Epithelial cell of proximal tubule (primary cell): ENCODE measurements around the gene CSF1R. TPM values are rescaled to one million over a fixed set of nuclear protein-coding genes. Genes with fewer than 3 reads are reported as not detected.

ENCODE experiments used
- DNase-seq: peaks from one replicate; pipeline ENCODE4 v3.0.0-alpha.2; 2011; ENCODE audit warnings: low read depth
- H3K4me3 ChIP-seq: 2 replicates; pipeline ENCODE4 v1.5.1; 2011; ENCODE audit warnings: low read depth, mild to moderate bottlenecking, low read length
- CTCF ChIP-seq: conservative IDR thresholded peaks from 2 replicates; pipeline ENCODE4 v1.5.1; 2012; ENCODE audit warnings: low read depth, mild to moderate bottlenecking, low read length
- total RNA-seq: library from RNA; depleted of rRNA; stranded (reverse); fragments of >200 nt; gene quantifications from 2 replicates; pipeline ENCODE4 v1.2.3, GENCODE V29; 2015

CSF1R gene
- total RNA-seq, 1 donor from 2014 or later: not detected

DNA sequence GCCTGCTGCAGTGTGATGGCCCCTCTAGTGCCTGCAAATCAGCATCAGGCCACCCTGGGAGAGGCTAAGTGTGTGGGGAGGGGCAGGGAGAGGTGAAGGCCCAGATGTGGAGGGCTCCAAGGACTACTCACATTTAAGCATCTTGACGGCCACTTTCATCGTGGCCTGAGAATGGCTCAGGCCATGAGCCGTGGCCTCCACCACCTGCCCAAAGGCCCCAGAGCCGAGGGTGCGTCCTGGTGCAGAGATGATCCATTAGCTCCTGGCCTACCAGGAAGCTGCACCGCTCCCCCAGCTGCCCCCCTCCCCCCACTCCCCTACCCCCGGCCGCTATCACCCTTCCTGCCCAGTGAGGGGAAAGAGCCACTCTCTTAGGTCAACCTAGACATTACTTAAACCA lies 38.2 kb upstream of the CSF1R start:
- H3K4me3 ChIP-seq: no peak overlapping the region
- DNase-seq: no peak
- no peak for TF ChIP-seq CTCF

DNA sequence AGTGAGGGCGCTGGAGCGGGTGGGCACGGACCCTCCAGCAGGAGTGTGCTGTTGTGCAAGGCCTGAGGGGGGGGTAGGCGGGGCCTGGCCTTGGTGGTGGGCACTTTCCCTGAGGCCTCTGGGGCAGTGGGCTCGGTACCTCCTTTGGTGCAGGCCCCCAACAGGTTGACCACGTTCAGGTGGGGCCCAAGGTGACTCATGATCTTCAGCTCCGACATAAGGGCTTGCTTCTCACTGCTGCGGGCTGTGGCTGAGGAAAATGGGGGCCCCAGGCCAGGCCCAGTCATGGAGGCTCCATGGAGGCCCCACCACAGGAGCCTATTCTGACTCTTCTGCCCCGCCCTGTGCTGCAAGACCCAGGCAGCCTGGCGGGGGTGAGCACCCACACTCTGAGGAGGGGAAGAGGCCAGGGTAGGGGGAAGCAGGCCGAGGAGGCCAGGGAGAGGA lies 37.8 kb upstream of the CSF1R start:
- no peak for DNase-seq
- H3K4me3 ChIP-seq: no peak overlapping the region
- no peak for TF ChIP-seq CTCF

DNA sequence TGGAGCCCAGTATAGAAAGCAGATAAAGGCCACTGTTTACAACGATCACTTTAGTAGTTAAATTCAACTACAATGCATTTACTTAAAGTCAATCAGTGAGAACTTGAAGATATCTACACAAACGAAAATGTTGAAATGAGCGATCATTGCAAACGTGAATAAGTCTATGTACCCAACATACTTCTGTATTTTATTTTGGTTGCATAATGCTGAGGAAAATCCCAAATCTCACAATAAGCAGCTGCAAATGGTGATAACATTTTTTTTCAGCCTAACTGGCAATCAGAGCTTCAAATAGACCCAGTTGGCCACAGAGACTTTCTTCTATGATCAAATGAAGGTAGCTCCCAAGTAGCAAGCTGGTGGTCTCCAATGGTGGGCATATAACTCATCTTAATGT lies 37.2 kb upstream of the CSF1R start:
- DNase-seq: no peak

GRCh38 chr5:150122536-150123481 lies 36.5 kb upstream of the CSF1R start:
- no peak for TF ChIP-seq CTCF
- H3K4me3 ChIP-seq: no peak overlapping the region
- DNase-seq: no peak

More for the DNA sequence above, 37.2 kb upstream of the CSF1R start:
- H3K4me3 ChIP-seq: no peak overlapping the region
- TF ChIP-seq CTCF: no peak

GRCh38 chr5:150122158-150122510 lies 35.8 kb upstream of the CSF1R start:
- no peak for DNase-seq
- no peak overlapping the region for H3K4me3 ChIP-seq
- TF ChIP-seq CTCF: peak; percentile 50

DNA sequence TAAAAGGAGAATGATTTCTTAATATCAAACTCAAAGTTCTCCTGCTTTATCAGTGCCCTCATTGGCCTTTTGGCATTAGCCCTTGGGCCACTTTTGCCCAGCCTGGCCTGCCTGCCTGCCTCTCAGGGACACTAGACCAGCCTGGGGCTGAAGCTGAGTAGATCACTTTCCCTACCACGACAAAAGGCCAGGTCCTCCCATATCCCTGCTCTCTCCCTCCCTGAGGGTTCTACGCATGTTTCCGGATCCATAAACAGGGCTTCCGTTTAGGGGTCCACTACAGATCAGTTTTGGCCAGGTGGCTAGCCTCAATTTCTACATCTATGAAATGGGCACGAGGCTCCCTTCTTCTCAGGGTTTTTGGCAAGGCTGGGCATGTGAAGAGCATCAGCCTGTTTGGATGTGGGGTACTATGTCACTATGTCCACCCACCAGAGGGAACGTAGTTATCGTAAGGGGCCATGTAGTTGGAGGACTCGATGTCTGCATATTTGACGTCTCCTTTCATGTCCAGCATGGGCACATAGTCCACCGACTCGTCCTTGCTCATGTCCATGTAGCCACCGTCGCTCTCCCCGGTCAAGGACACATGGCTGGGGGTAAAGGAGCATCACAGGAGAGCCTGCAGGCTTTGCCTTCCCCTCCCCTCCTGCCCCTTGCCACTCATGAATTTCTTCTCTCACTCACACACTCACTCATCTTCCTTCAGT lies 35.2 kb upstream of the CSF1R start:
- no peak for DNase-seq
- TF ChIP-seq CTCF: no peak
- no peak overlapping the region for H3K4me3 ChIP-seq
